PC-9 (cell line): ENCODE measurements around the gene CPNE4. TPM values are rescaled to one million over a fixed set of nuclear protein-coding genes. Genes with fewer than 3 reads are reported as not detected.

Source experiments
- Bru-seq: library from RNA; stranded (reverse); fragments of 400-500 nt; gene quantifications from one replicate; lab custom pipeline; 2021; lab: Mats Ljungman, UMichigan
- BruChase-seq, 2 experiments: library from RNA; stranded (reverse); fragments of 400-500 nt; gene quantifications; one replicate each; lab custom pipeline; 2021; lab: Mats Ljungman, UMichigan
- BruUV-seq: library from RNA; stranded (reverse); fragments of 400-500 nt; replicated peaks from 2 replicates; lab custom pipeline; 2021; lab: Mats Ljungman, UMichigan
- CTCF ChIA-PET: fragments of 300-600 bp; sonication (Branson Sonifier 250); formaldehyde crosslinking; loops from one replicate; lab custom pipeline; 2022; ENCODE audit warnings: antibody characterized with exemption; lab: Charles Lee
- POLR2A ChIA-PET: fragments of 300-600 bp; sonication (Branson Sonifier 250); formaldehyde crosslinking; loops from one replicate; lab custom pipeline; 2022; ENCODE audit warnings: antibody characterized with exemption; ENCODE audit not compliant: unreplicated experiment; lab: Charles Lee
- DNase-seq, 2 experiments: peaks; one replicate each; pipeline versions ENCODE4 v3.0.0 to v3.0.0-alpha.2; 2015 to 2022; ENCODE audit warnings: mixed read lengths in 1 of 2
- H2AFZ ChIP-seq: fragments of 200-600 bp; sonication (generic); 2 replicates; pipeline ENCODE4 v1.8.1; 2017; ENCODE audit warnings: antibody characterized with exemption
- H3F3A ChIP-seq: fragments of 200-600 bp; sonication (generic); 2 replicates; pipeline ENCODE4 v1.8.1; 2017; ENCODE audit warnings: antibody characterized with exemption, mild to moderate bottlenecking, low read depth; ENCODE audit not compliant: insufficient read depth
- H3K27ac ChIP-seq: fragments of 200-600 bp; sonication (generic); 2 replicates; pipeline ENCODE4 v1.6.1; 2016; ENCODE audit warnings: mixed run types
- H3K27me3 ChIP-seq: fragments of 200-600 bp; sonication (generic); 2 replicates; pipeline ENCODE4 v1.6.1; 2016; ENCODE audit warnings: low read depth, mixed run types; ENCODE audit not compliant: insufficient read depth
- H3K36me3 ChIP-seq: fragments of 200-600 bp; sonication (generic); 2 replicates; pipeline ENCODE4 v1.6.1; 2016; ENCODE audit warnings: low read depth, mixed run types
- H3K4me1 ChIP-seq: fragments of 200-600 bp; sonication (generic); replicated peaks from 2 replicates; pipeline ENCODE4 v1.6.1; 2016; ENCODE audit warnings: mixed run types; ENCODE audit not compliant: insufficient read depth
- H3K4me2 ChIP-seq: fragments of 200-600 bp; sonication (generic); 2 replicates; pipeline ENCODE4 v1.6.1; 2017; ENCODE audit warnings: mixed run types
- H3K4me3 ChIP-seq: fragments of 200-600 bp; sonication (generic); 2 replicates; pipeline ENCODE4 v1.6.1; 2016; ENCODE audit warnings: mixed run types
- H3K79me2 ChIP-seq: fragments of 200-600 bp; sonication (generic); 2 replicates; pipeline ENCODE4 v1.6.1; 2017; ENCODE audit warnings: low read depth, mixed run types
- H3K9me2 ChIP-seq: fragments of 200-600 bp; sonication (generic); 2 replicates; pipeline ENCODE4 v1.8.1; 2017; ENCODE audit warnings: mild to moderate bottlenecking; ENCODE audit not compliant: insufficient read depth
- H3K9me3 ChIP-seq: fragments of 200-600 bp; sonication (generic); 2 replicates; pipeline ENCODE4 v1.8.1; 2016; ENCODE audit warnings: low read depth; ENCODE audit not compliant: insufficient read depth
- H4K20me1 ChIP-seq: fragments of 200-600 bp; sonication (generic); 2 replicates; pipeline ENCODE4 v1.8.1; 2017; ENCODE audit not compliant: insufficient read depth
- CTCF ChIP-seq: fragments of 200-600 bp; sonication (generic); conservative IDR thresholded peaks from 2 replicates; pipeline ENCODE4 v1.6.1; 2017; ENCODE audit warnings: mixed run types, antibody characterized with exemption, mild to moderate bottlenecking, moderate library complexity
- EZH2 ChIP-seq: fragments of 200-600 bp; sonication (generic); IDR thresholded peaks from 2 replicates; pipeline ENCODE4 v1.8.0; 2017; ENCODE audit warnings: antibody characterized with exemption, low read depth
- intact Hi-C: fragments of 100-400 bp; cut with micrococcal nuclease; formaldehyde crosslinking; loops from one replicate; pipeline ENCODE4 v1.10.0; 2022; ENCODE audit not compliant: unreplicated experiment
- long read RNA-seq: library from polyadenylated mRNA; stranded (forward); transcript quantifications from one replicate; pipeline ENCODE4 v2.0.0, GENCODE V29; 2022
- total RNA-seq: library from RNA; stranded (reverse); gene quantifications from 2 replicates; pipeline ENCODE4 v1.2.3, GENCODE V29; 2021

The CPNE4 gene
- total RNA-seq (0.10 and 0.22 TPM in 2 replicates), Bru-seq, nascent RNA (percentile 23 among the genes with signal in this experiment), BruChase-seq, experiment 1, labeled RNA remaining after a 2-hour chase (percentile 27 among the genes with signal in this experiment), BruChase-seq, experiment 2, labeled RNA remaining after a 6-hour chase (percentile 12 among the genes with signal in this experiment)
- long read RNA-seq, partial matches to known transcripts = 0 of 1 reads
- long read RNA-seq, other reads (novel, unspliced or antisense) = 1 of 1 reads

- BruUV-seq = no TSS peak
- Histone ChIP-seq H3K9me2 (no peaks in the 10 kb centered on the region), H2AFZ (peak within 1 kb of the TSS; percentile 77), H3K4me3 (peak within 1 kb of the TSS; percentile 52), H3K4me1 (no peaks in the 10 kb centered on the region), H3K79me2 (no peaks in the 10 kb centered on the region), H3K36me3 (no peaks in the 10 kb centered on the region), H3K9me3 (no peaks in the 10 kb centered on the region), H3K27me3 (no peaks in the 10 kb centered on the region), H3K27ac (no peak within 1 kb of the TSS), H3K4me2 (peak within 1 kb of the TSS; percentile 80), H3F3A (no peaks in the 10 kb centered on the region), H4K20me1 (no peaks in the 10 kb centered on the region)
- no peak for TF ChIP-seq EZH2
- peak; percentile 89 for TF ChIP-seq CTCF
- intact Hi-C loops = loop anchor here (2.0 kb wide), 1 partner anchor 364 kb away; no protein-coding TSS in a partner anchor
- ChIA-PET POLR2A (interaction anchor here (0.5 to 0.7 kb wide), 2 partner anchors 44 to 101 kb away, joined by 3 to 4 read pairs; no protein-coding TSS in a partner anchor), CTCF (interaction anchor here (0.6 to 1.1 kb wide), 5 partner anchors 16 to 238 kb away, joined by 3 to 5 read pairs (median 4); no protein-coding TSS in a partner anchor)
- peak; percentile 71 to 89 for DNase-seq
Observed at GRCh38 chr3:132034486-132035464, at the start of gene CPNE4. CPNE4 (minus strand) TSS chr3:132035014.

GRCh38 chr3:132083583-132084279 lies 48.9 kb upstream of the CPNE4 start:
- Histone ChIP-seq H3K4me2 (no peak overlapping the region), H3K9me3 (0 out of 2 replicates have a peak, but pooled peaks cover 4% of the 10 kb centered on the region), H3K36me3 (no peaks in the 10 kb centered on the region), H3K27me3 (no peaks in the 10 kb centered on the region), H4K20me1 (no peaks in the 10 kb centered on the region), H3K4me3 (no peak overlapping the region), H3K4me1 (no peaks in the 10 kb centered on the region), H3K27ac (no peak overlapping the region), H3F3A (0 out of 2 replicates have a peak, but pooled peaks cover 6% of the 10 kb centered on the region), H3K79me2 (no peaks in the 10 kb centered on the region), H2AFZ (no peak overlapping the region), H3K9me2 (no peaks in the 10 kb centered on the region)
- DNase-seq = peak; percentile 9 to 72
- CTCF ChIA-PET = no interaction called here
- TF ChIP-seq CTCF (no peak), EZH2 (no peak)
- POLR2A ChIA-PET = interaction anchor here (0.7 kb wide), 1 partner anchor 41 kb away, joined by 3 read pairs; no protein-coding TSS in a partner anchor
- intact Hi-C loops = no loop called here
- no TSS peak for BruUV-seq

- no peak for DNase-seq
- Histone ChIP-seq H3K9me2 (no peaks in the 10 kb centered on the region), H3K27me3 (no peaks in the 10 kb centered on the region), H3K4me3 (no peak overlapping the region), H3K79me2 (no peaks in the 10 kb centered on the region), H3K4me2 (no peak overlapping the region), H2AFZ (no peak overlapping the region), H3K4me1 (no peaks in the 10 kb centered on the region), H3F3A (0 out of 2 replicates have a peak, but pooled peaks cover 6% of the 10 kb centered on the region), H4K20me1 (no peaks in the 10 kb centered on the region), H3K36me3 (no peaks in the 10 kb centered on the region), H3K9me3 (0 out of 2 replicates have a peak, but pooled peaks cover 4% of the 10 kb centered on the region), H3K27ac (no peak overlapping the region)
- ChIA-PET POLR2A (no interaction called here), CTCF (no interaction called here)
- BruUV-seq = no TSS peak
- intact Hi-C loops = no loop called here
- TF ChIP-seq EZH2 (no peak), CTCF (no peak)
Observed at GRCh38 chr3:132083159-132083558, 48.3 kb upstream of the CPNE4 start.
